Hematopoietic multipotent progenitor cell treated with erythropoietin and hydrocortisone succinate and interleukin-3 and kit ligand, for 17 days (in vitro differentiated cells): ENCODE measurements around the gene KCNH3.
"Not testable (repeated sequence)": the region's sequence is repeated elsewhere in the genome, so short reads cannot be mapped to it uniquely, and the experiment has no call there.

Experiments
- DNase-seq: peaks from one replicate; pipeline ENCODE4 v3.0.0-alpha.2; 2015; ENCODE audit warnings: low spot score

KCNH3 gene

GRCh38 chr12:49584591-49584990 lies 45.8 kb downstream of the KCNH3 start:
- no peak for DNase-seq

DNA sequence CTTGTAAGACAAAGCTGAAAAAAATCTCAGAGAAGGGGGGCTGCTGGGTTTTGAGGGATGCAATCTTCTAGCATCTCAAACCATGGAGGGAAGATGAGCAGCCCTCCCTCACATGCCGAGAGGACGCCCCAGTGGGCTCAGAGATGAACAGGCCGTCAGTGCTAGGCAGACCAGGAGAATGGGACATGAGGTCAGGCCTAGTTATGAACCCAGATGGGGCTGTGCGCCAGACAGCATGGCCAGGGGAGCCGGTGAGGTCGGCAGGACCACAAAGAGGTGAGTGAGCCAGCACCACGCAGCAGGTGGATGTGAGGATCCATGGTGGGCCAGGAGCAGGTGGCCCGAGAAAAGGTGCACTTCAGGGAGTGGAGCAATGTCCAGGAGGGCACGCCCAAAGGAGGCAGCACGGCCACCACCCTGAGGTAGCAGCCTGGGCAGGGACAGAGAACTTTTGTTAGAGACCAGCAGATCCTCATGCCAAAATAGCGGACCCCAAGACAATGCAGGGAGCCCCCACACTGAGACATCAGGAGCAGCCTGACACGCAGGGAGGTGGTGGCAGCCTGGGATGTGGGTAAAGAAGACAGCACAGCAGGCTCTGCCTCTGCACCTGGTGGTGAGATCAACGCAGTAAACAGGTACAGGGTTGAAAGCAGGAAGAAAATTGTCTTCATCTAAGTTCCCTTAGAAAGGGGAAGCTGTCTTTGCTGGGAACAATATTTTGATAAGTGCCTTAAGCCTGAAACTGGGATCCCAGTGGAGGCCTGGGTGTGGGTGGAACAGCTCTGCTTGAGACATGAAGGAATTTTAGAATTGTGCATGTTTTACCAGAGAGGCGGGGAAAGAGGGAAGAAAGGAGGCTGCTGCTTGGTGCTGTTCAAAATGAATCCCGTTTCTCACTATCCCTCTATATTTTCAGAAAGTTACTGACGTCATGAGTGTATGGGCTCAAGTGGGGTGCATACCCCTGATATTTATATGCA lies 46.9 kb downstream of the KCNH3 start:
- no peak for DNase-seq

GRCh38 chr12:49587174-49587908 lies 48.5 kb downstream of the KCNH3 start:
- DNase-seq, result no peak

DNA sequence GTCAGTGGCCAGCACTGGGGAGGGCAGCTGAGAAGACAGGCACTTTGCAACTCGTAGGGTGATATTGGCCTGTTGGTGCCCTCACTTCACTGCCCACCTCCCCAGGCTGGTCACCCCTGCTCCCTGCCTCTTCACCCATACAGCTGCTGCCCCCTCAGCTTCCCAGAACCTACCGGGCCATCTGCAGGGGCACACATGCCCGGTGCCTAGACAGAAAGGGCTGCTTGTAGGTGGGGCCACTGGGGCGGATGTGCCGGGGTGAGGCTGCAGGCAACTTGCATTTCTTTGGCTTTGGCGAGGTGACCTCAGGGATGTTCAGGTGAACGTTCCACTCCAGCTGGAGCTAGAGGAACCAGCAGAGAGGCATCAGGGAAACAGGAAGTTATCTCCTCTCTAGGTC lies 49.5 kb downstream of the KCNH3 start:
- DNase-seq, result no peak

- peak; percentile 41 for DNase-seq
Measured at GRCh38 chr12:49588721-49589516, 50.1 kb downstream of the KCNH3 start.

DNA sequence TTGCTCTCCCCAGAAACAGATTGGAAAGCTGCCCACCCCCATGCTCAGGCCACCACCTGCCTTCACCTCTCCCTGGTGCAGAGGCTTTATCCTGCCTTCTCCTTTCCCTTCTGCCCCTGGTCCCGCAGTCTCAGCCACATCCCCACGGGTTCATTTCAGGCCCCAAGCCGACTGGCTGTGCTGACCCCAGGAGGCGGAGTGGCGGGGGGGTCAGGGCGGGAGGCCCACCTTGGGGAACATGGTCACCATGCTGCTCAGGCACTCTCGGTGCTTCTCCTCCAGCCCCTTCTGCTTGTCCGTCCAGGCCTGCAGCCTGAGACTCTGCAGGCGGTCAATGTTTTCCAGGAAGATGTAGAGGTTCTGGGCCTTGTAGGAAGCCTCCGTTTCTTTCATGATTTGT lies 59.7 kb downstream of the KCNH3 start:
- DNase-seq, result no peak

GRCh38 chr12:49599961-49600360 lies 61.1 kb downstream of the KCNH3 start:
- no peak for DNase-seq

GRCh38 chr12:49603721-49604120 lies 64.9 kb downstream of the KCNH3 start:
- no peak for DNase-seq

DNA sequence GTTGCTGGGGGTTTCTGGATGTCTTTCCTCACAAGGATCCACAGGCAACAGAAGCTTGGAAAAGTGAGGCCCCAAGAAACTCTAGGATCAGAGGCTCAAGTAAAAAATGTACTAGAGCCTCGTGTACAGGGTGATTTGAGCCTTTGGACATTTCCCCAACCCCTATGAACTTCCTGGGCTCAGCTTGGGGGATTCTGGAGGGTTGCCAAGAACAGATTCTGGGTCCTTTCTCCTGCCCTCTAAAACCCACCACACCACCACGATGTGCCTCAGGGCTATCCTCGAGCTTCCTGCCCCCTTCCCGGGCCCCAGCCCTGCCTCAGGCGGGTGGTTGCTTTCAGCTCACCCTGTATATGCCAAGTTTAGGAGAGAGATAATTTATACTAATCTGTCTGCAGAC lies 66.0 kb downstream of the KCNH3 start:
- DNase-seq, result no peak

- not testable (repeated sequence) for DNase-seq
Measured at GRCh38 chr12:49605539-49605938, 66.7 kb downstream of the KCNH3 start, which contains the start of gene FAM186B. FAM186B (minus strand) TSS chr12:49605639; CDS start chr12:49605477, 162 bp downstream.
